HS-27A (cell line): ENCODE results near the gene ERGIC1.
"Not testable (repeated sequence)": the region's sequence is repeated elsewhere in the genome, so short reads cannot be mapped to it uniquely, and the experiment has no call there.

Source experiments
- DNase-seq: peaks from one replicate; pipeline ENCODE4 v3.0.0-alpha.2; 2012; ENCODE audit warnings: low read depth, missing footprints

The ERGIC1 gene

DNA sequence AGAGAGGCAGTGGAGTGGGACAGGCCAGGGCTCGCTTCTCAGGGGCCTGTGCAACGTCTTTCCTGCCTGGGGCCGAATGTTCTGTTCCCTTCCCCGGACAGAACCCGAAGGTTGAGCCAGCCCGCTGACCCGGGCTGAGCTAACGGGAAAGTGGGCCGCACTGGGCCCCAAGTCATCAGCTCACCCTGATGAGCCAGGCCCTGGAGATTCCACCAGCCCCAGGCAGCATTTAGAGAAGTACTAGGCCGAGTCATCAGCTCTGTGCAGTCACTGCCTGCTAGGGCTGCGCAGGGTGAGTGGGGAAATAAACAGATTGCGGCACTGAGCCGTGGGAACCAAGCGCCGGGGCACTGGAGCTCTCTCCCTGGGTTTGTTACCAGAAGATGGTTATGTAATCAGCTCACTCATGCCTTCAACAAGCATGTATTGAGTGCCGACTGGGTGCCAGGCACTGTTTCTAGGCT lies 33.9 kb upstream of the ERGIC1 start:
- DNase-seq = no peak

DNA sequence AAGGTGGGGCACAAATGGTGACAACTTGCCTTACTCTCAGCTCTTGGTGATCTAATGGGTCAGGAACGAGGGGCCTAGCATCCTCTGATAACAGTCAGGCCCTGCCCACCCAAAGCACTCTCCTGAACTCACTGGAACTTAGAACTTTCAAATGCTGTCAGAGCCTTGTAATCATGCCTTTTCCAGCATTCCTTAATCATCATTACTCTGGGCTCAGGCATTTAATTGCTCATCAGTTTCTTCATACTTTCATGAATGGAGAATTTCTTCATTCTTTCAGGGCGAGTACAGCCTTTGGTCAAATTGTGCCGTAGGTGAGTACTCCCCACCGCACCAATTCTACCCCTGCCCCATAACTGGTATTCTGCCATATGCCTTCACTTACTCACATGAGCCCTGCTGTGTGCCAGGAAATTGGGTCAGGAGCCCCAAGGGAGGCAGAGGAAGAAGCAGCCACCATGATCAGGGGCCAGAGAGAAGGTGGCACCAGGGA lies 32.8 kb upstream of the ERGIC1 start:
- DNase-seq = peak; percentile 87

DNA sequence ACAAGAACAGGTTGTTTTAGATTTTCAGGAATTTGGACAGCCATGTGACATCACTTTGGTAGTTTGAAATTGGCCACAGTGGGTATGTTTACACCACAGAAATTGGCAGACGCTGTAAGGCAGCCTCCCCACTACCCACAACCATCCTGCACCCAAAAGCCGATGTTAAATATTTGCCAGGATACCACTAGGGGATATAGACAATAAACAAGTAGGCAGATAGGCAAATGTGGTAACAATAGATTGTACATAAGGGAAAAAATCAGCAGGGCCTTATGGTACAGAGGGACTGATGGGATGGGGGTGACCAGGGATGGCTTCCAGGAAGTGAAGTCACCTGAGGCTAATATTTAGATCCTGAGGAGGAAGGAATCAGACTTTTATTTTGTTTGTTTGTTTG lies 31.9 kb upstream of the ERGIC1 start:
- no peak for DNase-seq

DNA sequence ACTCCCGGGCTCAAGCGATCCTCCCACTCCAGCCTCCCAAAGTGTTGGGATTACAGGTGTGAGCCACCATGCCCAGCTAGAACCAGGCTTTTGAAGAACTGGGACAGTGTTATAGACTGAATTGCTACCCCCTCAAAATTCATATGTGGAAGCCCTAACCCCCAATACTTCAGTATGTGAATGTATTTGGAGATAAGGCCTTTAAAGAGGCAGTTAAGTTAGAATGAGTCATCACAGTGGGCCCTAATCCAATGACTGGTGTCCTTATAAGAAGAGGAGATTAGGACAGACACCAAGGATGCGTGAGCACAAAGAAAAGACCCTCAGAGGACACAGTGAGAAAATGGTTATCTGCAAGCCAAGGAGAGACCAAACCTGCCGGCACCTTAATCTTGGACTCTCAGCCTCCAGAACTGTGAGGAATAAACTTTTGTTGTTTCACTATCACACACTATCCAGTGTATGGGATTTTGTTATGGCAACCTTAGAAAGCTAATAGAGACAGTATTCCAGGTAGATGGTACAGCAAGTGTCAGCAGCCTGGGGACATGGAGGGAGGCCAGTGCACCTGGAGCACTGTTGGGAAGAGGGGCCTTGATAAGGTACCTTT lies 31.4 kb upstream of the ERGIC1 start:
- no peak for DNase-seq

DNA sequence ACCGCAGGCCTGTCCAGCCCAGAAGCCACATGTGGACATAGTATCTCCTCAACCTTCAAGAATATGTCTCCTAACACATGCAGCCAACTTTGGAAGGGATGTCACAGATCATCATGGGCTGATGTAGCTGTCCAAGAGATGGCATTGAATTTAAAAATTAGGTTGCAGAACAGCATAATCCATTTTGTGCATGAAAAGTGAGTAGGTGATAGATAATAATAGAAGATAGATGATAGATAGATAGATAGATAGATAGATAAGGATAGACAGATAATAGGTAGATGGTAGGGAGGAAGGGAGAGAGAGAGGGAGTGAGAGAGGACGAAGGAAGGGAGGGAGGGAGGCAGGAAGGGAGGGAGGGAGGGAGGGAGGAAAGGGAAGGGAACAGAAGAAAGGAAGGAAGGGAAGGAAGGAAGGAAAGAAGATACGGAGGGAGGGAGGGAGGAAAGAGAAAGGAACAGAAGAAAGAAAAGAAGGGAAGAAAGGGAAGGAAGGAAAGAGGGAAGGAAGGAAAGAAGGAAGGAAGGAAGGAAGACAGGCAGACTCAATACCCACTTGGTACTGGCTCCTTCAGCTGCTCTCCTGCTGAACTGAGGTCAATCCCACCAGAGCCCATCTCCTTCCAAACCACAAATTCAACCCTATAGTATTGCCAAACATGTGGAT lies 28.9 kb upstream of the ERGIC1 start:
- DNase-seq = no peak

DNA sequence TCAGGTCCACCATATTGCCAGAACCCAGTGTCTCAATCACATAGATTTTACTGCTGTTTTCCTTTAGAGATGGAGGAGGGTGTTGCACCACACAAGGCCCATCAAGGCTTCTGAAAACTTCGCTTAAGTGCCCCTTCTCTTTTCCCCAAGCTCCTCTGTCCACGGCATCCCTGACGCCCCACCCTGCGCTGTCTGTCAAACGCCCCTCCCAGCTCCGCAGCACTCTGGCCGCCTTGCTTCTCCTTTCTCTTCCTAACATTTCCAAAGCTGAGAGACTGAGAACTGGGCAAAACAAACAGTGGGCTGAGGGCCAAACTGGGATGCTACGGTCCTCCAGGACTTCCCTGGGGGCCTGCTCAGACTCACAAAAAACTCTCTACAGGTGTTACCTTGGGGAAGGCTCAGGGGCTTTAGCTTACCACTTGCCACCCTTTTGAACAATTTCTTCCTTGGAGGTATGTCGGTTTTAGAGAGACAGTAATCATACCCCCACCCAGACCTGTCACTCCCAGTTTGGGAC lies 28.3 kb upstream of the ERGIC1 start:
- DNase-seq = no peak

DNA sequence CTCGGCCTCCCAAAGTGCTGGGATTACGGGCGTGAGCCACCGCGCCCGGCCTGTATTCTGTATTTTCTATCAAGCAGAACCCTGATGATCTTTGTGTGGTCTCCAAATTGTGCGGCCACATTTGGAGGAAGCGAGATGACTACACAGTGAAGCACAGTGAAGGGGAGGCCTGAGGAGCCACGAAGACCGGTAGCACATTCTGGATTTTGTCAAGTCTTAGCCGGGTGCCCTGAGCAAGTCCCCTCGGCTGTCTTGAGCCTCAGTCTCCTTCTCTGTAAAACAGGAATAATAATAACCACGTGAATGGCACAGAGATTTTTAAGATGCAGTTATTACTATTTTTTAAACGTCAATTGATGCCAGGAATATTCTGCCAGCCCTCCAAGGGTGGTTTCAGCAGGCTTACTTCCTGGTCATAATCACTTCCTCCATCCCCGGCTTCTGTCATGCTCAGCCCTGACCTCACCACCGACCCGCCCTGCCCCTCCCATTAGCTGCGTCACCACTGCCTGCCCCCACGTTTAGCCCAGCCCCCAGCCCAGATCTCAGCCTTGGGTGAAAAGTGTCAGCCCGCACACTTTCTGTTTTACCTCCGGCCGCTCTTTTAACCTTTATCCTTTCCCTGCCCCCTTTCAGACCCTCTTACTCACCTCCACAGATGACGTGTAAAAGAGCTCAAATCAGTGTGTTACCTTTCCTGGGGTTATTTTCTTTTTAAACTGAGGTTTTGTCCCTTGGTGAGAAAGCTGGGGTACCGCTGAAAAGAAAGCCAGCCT lies 27.0 kb upstream of the ERGIC1 start:
- DNase-seq = no peak

DNA sequence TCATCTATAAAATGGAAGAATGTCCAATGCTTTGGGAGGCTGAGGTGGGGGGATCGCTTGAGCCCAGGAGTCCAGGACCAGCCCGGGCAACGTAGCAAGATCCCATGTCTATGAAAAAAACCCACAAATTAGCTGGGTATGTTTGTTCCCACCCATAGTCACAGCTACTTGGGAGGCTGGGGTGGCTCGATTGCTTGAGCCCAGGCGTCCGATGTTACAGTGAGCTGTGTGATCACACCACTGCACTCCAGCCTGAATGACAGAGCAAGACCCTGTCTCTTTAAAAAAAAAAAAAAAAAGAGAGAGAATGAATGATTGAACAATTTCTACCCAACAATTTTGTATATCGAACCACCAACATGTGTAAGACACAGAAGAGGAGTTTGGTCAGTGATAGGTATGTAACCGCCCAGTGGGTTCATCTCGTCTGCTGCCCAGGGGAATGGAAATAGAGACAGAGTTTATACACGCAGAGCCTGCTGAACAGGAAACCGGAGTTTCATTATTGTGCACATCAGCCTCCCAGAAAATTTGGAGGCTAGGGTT lies 26.2 kb upstream of the ERGIC1 start:
- no peak for DNase-seq

DNA sequence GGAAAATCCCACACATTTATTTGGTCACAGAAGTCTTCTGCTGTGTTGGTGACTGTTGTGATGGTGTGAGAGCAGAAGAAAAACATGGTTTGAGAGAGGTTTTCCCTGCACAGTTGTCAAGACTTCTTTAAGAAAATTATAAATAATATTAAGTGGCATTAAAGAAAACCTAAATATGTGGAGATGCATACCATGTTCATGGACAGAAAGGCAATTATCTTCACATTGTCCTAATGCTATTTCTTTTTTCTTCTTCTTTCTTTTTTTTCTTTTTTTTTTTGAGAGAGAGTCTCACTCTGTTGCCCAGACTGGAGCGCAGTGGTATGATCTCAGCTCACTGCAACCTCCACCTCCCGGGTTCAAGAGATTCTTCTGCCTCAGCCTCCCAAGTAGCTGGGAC lies 24.3 kb upstream of the ERGIC1 start:
- no peak for DNase-seq

DNA sequence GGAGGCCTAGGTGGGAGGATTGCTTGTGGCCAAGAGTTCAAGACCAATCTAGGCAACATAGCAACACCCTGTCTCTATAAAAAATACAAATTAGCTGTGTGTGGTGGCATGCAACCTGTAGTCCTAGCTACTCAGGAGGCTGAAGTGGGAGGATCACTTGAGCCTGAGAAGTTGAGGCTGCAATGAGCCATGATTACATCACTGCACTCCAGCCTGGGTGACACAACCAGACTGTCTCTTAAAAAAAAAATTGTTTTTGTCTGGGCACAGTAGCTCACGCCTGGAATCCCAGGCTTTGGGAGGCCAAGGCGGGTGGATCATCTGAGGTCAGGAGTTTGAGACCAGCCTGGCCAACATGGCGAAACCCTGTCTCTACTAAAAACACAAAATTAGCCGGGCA lies 23.1 kb upstream of the ERGIC1 start:
- not testable (repeated sequence) for DNase-seq

DNA sequence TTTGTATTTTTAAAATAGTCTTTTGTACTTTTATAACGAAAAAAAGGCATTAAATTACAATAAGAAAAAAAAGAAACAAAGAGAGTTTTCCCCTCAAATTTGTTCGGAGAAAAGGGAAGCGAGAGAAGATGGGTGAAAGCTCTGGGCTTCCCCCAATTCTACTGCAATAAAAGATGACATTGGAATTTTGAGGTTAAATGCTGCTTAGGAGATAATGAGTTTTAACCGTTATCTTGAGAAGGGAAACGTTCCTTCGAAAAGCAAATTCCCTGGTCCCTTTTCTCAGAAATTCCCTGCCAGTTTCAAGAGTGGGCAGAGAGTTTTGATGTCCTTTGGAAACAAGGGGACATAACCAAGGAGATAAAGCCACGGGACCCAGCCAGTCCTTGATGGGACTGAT lies 18.4 kb upstream of the ERGIC1 start:
- no peak for DNase-seq

DNA sequence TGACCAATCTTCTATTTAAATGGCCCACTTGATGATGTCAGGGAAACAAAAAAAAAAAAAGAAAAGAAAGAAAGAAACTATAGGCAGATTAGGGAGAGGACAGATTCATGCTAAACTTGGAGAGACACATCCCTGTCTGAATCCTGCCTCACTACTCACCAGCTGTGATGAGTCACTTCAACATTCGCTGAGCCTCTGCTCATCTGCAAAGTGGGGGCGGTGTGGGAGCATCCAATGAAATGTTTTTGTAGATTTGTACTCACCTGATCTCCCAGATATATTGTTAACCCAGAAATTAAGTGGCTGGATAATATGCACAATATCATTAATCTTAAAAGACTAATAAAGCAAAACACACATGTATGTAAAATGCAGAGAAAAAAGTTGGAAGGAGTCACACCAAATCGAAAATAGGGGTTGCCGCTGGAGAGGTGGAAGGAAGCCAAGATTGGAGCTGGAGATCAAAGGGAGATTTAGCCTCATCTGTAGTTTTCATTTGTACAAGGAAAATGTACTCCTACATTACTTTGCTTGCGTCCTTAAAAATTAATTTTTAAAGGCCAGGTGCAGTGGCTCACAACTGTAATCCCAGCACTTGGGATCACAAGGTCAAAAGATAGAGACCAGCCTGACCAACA lies 17.0 kb upstream of the ERGIC1 start:
- DNase-seq = no peak

DNA sequence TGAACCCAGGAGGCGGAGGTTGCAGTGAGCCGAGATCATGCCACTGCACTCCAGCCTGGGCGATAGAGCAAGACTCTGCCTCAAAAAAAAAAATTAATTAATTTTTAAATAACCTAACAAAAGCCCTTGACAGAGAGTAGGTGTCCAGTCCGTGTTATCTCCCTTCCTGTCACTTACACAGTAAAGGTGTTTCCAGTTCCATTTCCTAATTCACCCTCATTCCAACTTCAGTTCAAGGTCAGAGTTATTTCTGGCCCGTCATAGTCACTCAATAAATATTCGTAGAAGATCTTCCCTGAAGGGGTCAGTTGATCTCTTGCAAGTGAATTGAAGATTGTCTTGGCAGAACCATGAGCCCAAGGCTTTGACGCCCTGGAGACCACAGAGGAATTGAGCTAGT lies 16.4 kb upstream of the ERGIC1 start:
- DNase-seq = no peak

DNA sequence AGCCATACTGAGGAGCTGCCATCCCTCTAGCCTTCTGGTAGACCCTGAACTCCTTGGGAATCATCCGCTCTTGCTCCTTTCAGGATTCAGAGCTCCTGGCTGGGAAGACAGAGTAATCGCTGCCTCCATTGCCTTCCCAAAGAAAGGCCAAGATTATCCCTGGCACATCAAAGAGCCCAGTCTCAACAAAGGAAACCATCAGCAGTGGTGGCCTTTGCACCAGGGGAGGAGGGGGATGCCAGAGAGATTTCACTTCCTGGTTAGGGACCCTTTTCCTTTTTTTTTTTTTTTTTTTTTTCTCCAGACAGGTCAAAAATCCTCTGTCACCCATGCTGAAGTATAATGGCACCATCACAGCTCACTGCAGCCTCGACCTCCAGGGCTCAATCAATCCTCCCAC lies 16.0 kb upstream of the ERGIC1 start:
- no peak for DNase-seq

DNA sequence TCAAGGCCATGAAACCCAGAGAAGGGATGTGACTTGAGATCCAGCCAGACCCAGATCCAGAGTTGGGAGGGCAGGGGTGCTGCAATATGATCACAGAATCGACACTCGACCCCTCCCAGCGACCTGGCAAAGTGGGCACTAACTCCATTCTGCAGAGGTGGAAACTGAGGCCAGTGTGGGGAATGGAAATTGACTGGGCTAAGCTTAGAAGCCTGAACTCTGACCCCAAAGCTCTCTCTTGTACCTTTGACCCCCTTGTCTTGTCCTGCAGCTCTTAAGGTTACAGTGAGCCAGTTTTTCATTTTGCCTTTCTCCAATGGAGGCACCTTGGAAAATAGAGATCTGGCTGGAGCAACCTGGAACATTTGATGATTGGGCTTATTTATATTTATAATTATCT lies 14.5 kb upstream of the ERGIC1 start:
- no peak for DNase-seq

DNA sequence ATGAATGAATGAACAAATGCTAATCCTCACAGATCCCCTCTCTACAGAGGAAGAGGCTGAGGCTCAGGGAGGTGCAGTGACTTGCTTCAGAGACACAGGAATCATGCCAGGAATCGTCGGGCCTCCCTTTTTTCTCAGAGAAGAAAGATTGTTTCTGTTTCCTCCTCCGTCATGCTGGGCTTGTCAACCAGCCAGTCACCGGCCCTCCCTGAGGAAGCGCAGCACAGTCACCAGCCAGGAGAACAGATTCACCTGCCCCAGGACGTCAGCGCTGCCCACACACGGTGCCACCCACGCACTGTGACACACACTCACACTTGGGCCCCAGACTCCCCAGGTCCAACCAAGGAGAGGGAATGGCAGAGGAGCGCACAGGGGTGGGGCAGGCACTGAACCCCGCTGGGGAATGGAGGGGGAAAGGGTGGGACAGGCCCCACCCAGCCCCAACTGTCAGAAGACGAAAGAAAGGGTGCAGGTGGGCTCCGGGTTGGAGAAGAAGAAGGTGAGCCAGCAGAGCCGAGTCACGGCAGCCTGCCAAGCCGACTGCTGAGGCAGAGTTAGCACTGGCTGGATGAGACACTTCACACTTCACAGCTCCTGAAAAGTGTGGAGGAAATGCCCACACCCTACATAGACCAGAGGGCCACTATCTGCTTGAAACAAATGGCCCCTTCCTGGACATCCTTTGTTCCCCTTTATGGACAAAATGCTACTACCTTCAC lies 13.8 kb upstream of the ERGIC1 start:
- DNase-seq = no peak

DNA sequence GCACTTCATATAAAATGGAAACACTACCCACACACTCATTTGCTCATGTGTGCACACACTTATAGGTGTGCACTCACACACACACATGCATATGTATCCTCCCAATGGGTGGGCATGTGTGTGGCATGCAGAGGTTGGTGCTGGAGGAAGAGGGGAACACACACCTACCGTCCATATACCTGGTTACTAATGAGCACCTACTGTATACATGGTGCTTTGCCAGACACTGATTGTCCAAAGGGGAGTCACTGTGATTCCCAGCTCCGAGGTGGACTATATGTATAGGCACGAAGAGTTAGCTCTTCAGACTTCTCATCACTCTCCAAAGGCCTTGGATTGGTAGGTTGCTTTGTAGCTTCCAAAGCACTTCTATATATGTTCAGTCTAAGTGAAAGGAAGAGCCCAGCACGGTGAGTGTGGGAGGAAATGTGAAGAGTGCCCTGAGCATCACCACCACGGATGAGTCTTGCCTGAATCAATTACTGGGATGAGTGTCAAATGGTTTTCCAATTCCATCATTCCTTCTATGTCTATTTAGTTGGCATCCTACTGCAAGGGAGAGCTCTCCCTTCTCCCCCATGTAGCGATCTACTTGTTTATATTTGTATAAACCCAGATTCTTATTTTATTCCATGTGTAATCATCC lies 12.6 kb upstream of the ERGIC1 start:
- DNase-seq = no peak

DNA sequence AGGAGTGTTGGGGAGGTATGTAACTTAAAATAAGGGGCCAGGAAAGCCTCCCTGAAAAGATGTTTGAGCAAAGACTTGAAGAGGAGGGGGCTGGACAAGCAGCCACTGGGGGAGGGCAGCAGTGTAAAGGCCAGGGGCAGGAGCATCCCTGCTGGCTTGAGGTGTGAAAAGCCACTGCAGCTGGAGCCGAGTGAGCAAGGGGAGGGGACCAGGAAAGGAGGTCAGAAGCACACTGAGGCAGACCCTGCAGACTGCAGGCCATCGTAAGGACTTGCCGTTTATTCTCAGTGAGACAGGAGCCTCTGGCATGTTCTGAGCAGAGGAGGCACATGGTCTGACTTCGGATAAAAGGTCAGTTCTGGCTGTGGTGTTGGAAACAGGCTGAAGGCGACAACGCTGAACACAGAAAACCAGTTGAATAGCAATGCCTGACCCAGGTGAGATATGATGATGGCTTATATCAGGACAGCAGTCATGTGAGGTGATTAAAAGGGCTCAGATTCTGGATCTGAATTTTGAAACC lies 10.2 kb upstream of the ERGIC1 start:
- no peak for DNase-seq

DNA sequence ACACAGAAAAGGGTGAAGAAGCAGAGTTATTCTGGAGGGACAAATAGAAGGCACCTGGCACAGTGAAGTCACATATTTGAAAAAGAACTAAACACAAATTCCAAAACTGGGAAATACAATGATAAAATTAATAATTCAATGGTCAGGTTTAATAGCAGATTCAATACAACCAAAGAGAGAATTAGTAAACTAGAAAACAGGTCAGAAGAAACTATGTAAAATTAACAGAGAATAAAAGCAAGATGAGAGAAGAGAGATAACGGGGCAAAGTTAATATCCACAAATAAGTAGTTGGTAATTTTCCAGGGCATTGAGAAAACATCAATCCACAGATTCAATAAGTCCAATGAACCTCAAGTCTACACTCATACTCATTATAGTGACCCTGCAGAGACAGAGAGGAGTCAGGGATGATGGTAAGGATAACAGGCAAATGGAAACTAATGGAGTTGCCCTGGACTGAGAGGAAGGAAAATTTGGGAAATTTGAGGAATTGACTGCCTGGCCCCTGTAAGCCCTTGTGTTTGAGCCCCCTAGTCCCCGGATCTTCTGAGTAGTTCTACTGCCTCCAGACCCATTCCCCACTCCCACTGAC lies 8.3 kb upstream of the ERGIC1 start:
- no peak for DNase-seq

DNA sequence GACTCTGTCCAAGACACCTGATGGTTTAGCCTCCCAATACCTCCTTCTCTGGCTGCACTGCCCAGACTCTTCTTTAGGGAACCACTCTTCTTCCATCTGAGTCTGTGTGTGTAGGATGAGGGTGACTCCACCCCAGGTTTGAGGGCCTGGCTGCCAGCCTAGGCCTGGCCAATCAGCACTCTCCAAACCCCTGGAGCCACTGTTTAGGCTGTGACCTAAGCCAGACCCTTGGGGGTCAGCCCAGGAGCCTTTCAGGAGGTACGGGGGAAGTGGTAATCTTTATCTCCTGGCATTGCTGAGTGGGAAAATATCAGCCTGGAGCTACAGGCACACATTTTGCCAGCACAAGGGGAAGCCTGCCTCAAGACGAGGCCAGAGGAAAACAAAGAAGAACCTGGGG lies 6.2 kb upstream of the ERGIC1 start:
- DNase-seq = no peak
